Endothelial cell of umbilical vein (primary cell): ENCODE results near the gene SLC25A34. TPM values are rescaled to one million over a fixed set of nuclear protein-coding genes. Genes with fewer than 3 reads are reported as not detected.

Source experiments
- BruUV-seq: library from RNA; stranded (reverse); fragments of 400-500 nt; replicated peaks from 2 replicates; lab custom pipeline; 2021; lab: Mats Ljungman, UMichigan
- CTCF ChIA-PET: fragments of 300-600, 350-600 bp; sonication (Branson Sonifier 250); formaldehyde crosslinking; loops from one replicate; lab custom pipeline; 2021; ENCODE audit warnings: antibody characterized with exemption, inconsistent platforms; lab: Charles Lee
- POLR2A ChIA-PET: fragments of 300-600, 350-600 bp; sonication (Branson Sonifier 250); formaldehyde crosslinking; loops from one replicate; lab custom pipeline; 2021; ENCODE audit warnings: antibody characterized with exemption, inconsistent platforms; lab: Charles Lee
- DNase-seq: peaks from one replicate; pipeline ENCODE4 v3.0.0-alpha.2; 2011; ENCODE audit warnings: low read depth, low spot score
- FAIRE-seq: peaks from 2 replicates; lab custom pipeline; 2011; peaks lifted over from hg19 to GRCh38; lab: Jason Lieb, UNC
- H2AFZ ChIP-seq: 2 replicates; pipeline ENCODE4 v1.6.0; 2012; ENCODE audit warnings: low read depth, low read length, control low read depth, inconsistent platforms
- H3K27ac ChIP-seq: 2 replicates; pipeline ENCODE4 v1.5.1; 2011; ENCODE audit warnings: low read depth, mild to moderate bottlenecking, control low read depth, low read length, moderate library complexity; ENCODE audit not compliant: insufficient read depth
- H3K27me3 ChIP-seq, 2 experiments: 2 replicates each; pipeline versions ENCODE4 v1.6.0 to v1.6.1; 2011; ENCODE audit warnings: low read length in 2 of 2, mixed read lengths in 1 of 2; ENCODE audit not compliant: control insufficient read depth in 2 of 2, insufficient read depth in 2 of 2
- H3K36me3 ChIP-seq, 2 experiments: 2 replicates in 1 of 2; 3 replicates in 1 of 2; pipeline ENCODE4 v1.5.1; 2011; ENCODE audit warnings: low read length in 2 of 2, mild to moderate bottlenecking in 1 of 2, moderate library complexity in 1 of 2; ENCODE audit not compliant: control insufficient read depth in 2 of 2, insufficient read depth in 2 of 2; ENCODE audit errors: extremely low read depth in 1 of 2
- H3K4me1 ChIP-seq: 3 replicates; pipeline ENCODE4 v1.5.1; 2011; ENCODE audit warnings: mild to moderate bottlenecking, low read length; ENCODE audit not compliant: control insufficient read depth, insufficient read depth; ENCODE audit errors: extremely low read depth
- H3K4me2 ChIP-seq: 2 replicates; pipeline ENCODE4 v1.6.1; 2011; ENCODE audit warnings: low read length, control low read depth, mixed read lengths; ENCODE audit not compliant: insufficient read depth
- H3K4me3 ChIP-seq, 3 experiments: fragments of 200-600 bp in 1 of 3; sonication (generic), shearing (Covaris generic) in 1 of 3; replicated peaks in 1 of 3; 2 replicates each; pipeline ENCODE4 v1.5.1; 2011 to 2016; ENCODE audit warnings: control low read depth in 3 of 3, low read length in 3 of 3, mild to moderate bottlenecking in 2 of 3, inconsistent platforms in 1 of 3, low read depth in 1 of 3, moderate library complexity in 1 of 3; ENCODE audit not compliant: insufficient read depth in 1 of 3
- H3K79me2 ChIP-seq: 2 replicates; pipeline ENCODE4 v1.6.0; 2012; ENCODE audit warnings: low read length, inconsistent platforms; ENCODE audit not compliant: control insufficient read depth, insufficient read depth
- H3K9ac ChIP-seq: replicated peaks from 2 replicates; pipeline ENCODE3; 2011; ENCODE audit warnings: low read length, control low read depth; ENCODE audit not compliant: insufficient read depth; ENCODE audit errors: extremely low read depth
- H3K9me1 ChIP-seq: replicated peaks from 3 replicates; pipeline ENCODE4 v1.6.0; 2011; ENCODE audit warnings: mild to moderate bottlenecking, low read length; ENCODE audit not compliant: control insufficient read depth, insufficient read depth; ENCODE audit errors: extremely low read depth
- H3K9me3 ChIP-seq: replicated peaks from 2 replicates; pipeline ENCODE4 v1.5.1; 2012; ENCODE audit warnings: low read length, inconsistent platforms; ENCODE audit not compliant: control insufficient read depth, insufficient read depth
- H4K20me1 ChIP-seq: replicated peaks from 2 replicates; pipeline ENCODE3; 2011; ENCODE audit warnings: mild to moderate bottlenecking, low read length; ENCODE audit not compliant: control insufficient read depth, insufficient read depth; ENCODE audit errors: extremely low read depth
- CTCF ChIP-seq, 2 donors: IDR thresholded peaks; 1 replicate in 1 of 2; 2 replicates in 1 of 2; pipeline ENCODE4 v1.5.1; 2011; ENCODE audit warnings: low read length in 2 of 2, mild to moderate bottlenecking in 2 of 2, moderate library complexity in 2 of 2, control low read depth in 1 of 2, inconsistent platforms in 1 of 2, low read depth in 1 of 2; ENCODE audit not compliant: insufficient read depth in 1 of 2; ENCODE audit errors: extremely low read depth in 1 of 2
- EZH2 ChIP-seq: IDR thresholded peaks from 2 replicates; pipeline ENCODE4 v1.6.1; 2012; ENCODE audit warnings: borderline replicate concordance, low read depth, mild to moderate bottlenecking, moderate library complexity, low read length, inconsistent platforms; ENCODE audit not compliant: severe bottlenecking
- FOS ChIP-seq: IDR thresholded peaks from 2 replicates; pipeline ENCODE4 v1.6.1; 2011; ENCODE audit warnings: mild to moderate bottlenecking, low read length, moderate library complexity, borderline replicate concordance; ENCODE audit not compliant: insufficient read depth
- GATA2 ChIP-seq: IDR thresholded peaks from 2 replicates; pipeline ENCODE4 v1.7.0; 2011; ENCODE audit warnings: low read depth, mild to moderate bottlenecking, moderate library complexity, mixed read lengths, low read length; ENCODE audit not compliant: insufficient read length, insufficient read depth
- JUN ChIP-seq: IDR thresholded peaks from 2 replicates; pipeline ENCODE4 v1.6.1; 2011; ENCODE audit warnings: borderline replicate concordance, low read depth; ENCODE audit not compliant: insufficient read length, insufficient read depth
- MYC ChIP-seq: IDR thresholded peaks from one replicate; pipeline ENCODE4 v1.6.1; 2011; ENCODE audit warnings: mild to moderate bottlenecking, low read depth, low read length
- POLR2A ChIP-seq: IDR thresholded peaks from 2 replicates; pipeline ENCODE4 v1.6.1; 2012; ENCODE audit warnings: low read depth, mild to moderate bottlenecking, control low read depth, low read length
- POLR2AphosphoS5 ChIP-seq: IDR thresholded peaks from 2 replicates; pipeline ENCODE4 v1.6.1; 2012; ENCODE audit warnings: low read depth, mild to moderate bottlenecking, control low read depth, low read length, moderate library complexity; ENCODE audit not compliant: insufficient read depth
- dilution Hi-C: fragments of 300-500 bp; cut with MboI; formaldehyde crosslinking; loops from one replicate; pipeline ENCODE4 v1.15.0; 2019; ENCODE audit warnings: low sequenced_read_pairs; ENCODE audit not compliant: extremely low pct_ligation_motif_present
- intact Hi-C: fragments of 100-400 bp; cut with micrococcal nuclease; formaldehyde crosslinking; loops from one replicate; pipeline ENCODE4 v1.10.0; 2022
- polyA plus RNA-seq, 4 experiments: library from polyadenylated mRNA; depleted of rRNA in 3 of 4; stranded (reverse) in 3 of 4; unstranded in 1 of 4; fragments of >200 nt; gene quantifications; 2 replicates each; pipeline versions ENCODE4 v1.2.1 to v1.2.3, GENCODE V29; 2011 to 2012; ENCODE audit warnings: missing spikeins in 1 of 4
- total RNA-seq: library from RNA; stranded (reverse); gene quantifications from 2 replicates; pipeline ENCODE4 v1.2.3, GENCODE V29; 2021
- TF ChIP-seq, protein P1 (sequence below): IDR thresholded peaks from 2 replicates; pipeline ENCODE4 v1.6.1; 2011; ENCODE audit not compliant: insufficient read depth, insufficient read length

The SLC25A34 gene
- total and polyA plus RNA-seq, 2 donors (not counting 3 experiments of a cell fraction or from before 2014, with no cell fraction given): 0.90 to 1.1 TPM

DNA sequence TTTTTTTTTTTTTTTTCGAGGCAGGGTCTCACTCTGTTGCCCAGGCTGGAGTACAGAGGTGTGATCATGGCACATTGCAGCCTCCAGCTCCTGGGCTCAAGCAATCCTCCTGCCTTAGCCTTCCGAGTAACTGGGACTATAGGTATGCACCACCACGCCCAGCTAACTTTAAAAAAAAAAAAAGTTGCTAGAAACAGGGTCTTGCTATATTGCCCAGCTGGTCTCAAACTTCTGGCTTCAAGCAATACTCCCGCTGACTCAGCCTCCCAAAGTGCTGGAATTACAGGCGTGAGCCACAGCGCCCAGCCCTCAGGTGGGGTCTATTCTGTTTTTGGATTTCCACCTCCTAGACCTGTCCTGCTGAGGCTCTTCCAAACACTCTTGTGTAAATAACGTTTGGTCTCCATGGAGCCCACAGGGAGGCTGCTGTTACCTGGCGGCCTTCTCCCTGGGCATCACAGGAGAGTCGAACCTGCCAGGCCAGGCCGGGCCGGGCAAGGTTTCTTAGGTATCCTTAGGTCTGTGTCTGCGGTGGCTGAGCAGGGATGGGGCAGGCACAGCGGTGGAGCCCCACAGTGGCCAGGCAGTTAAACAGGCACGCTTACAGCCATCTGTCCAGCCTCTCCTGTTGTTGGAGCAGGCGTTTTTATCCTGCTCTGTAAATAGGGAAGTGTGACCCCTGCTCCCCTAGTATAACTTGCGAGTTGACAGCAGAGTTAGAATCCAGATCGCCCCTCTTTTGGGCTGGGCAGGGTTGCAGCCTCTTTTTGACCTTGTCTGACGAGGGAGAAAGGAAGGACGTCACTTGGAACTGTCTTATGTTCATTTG, 33.1 kb upstream of the SLC25A34 start:
- TF ChIP-seq EZH2: no peak
- peak; percentile 7 to 38 for TF ChIP-seq CTCF (IDR thresholded peaks at IDR 0.05; ENCODE audit: extremely low read depth in 1 of 2, insufficient read depth in 1 of 2, low read depth in 1 of 2, low read length in 2 of 2)
- FAIRE-seq: no peak
- POLR2A ChIA-PET: no interaction called here

GRCh38 chr1:15703562-15703961, 32.5 kb upstream of the SLC25A34 start:
- Histone ChIP-seq H3K4me3 (no peak overlapping the region), H2AFZ (no peak overlapping the region), H3K9ac (no peak overlapping the region), H3K4me1 (no peaks in the 10 kb centered on the region), H3K36me3 (peaks cover 0 to 4% of the 10 kb centered on the region in 2 experiments), H3K27ac (peak overlapping the region; percentile 13), H3K27me3 (no peaks in the 10 kb centered on the region), H3K9me3 (no peaks in the 10 kb centered on the region), H3K4me2 (no peak overlapping the region), H3K79me2 (peaks cover 37% of the 10 kb centered on the region), H4K20me1 (peaks cover 2% of the 10 kb centered on the region), H3K9me1 (no peaks in the 10 kb centered on the region)
- ChIA-PET POLR2A (no interaction called here), CTCF (interaction anchor here (0.9 kb wide), 1 partner anchor 11 kb away, joined by 3 read pairs; no protein-coding TSS in a partner anchor)
- no peak for TF ChIP-seq CTCF (IDR thresholded peaks at IDR 0.05; ENCODE audit: extremely low read depth in 1 of 2, insufficient read depth in 1 of 2, low read depth in 1 of 2, low read length in 2 of 2)
- TF ChIP-seq MYC: no peak
- no peak for TF ChIP-seq EZH2
- no peak for TF ChIP-seq POLR2AphosphoS5
- TF ChIP-seq POLR2A: no peak
- no peak for TF ChIP-seq GATA2
- no peak for TF ChIP-seq FOS
- TF ChIP-seq, protein P1, sequence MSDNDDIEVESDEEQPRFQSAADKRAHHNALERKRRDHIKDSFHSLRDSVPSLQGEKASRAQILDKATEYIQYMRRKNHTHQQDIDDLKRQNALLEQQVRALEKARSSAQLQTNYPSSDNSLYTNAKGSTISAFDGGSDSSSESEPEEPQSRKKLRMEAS: no peak
- TF ChIP-seq JUN: no peak
- DNase-seq: peak; percentile 56
- dilution Hi-C loops: no loop called here
- no TSS peak for BruUV-seq
- intact Hi-C loops: no loop called here
- FAIRE-seq: peak; percentile 35

More for the DNA sequence above, 33.1 kb upstream of the SLC25A34 start:
- no peak overlapping the region for H3K4me2 ChIP-seq
- DNase-seq: peak; percentile 39
- peaks cover 38% of the 10 kb centered on the region for H3K79me2 ChIP-seq
- peaks cover 0 to 4% of the 10 kb centered on the region in 2 experiments for H3K36me3 ChIP-seq
- CTCF ChIA-PET: interaction anchor here (1.4 kb wide), 1 partner anchor 18 kb away, joined by 3 read pairs; no protein-coding TSS in a partner anchor
- no peak overlapping the region for H3K4me3 ChIP-seq
- no TSS peak for BruUV-seq
- H4K20me1 ChIP-seq: peaks cover 2% of the 10 kb centered on the region
- no peaks in the 10 kb centered on the region for H3K27me3 ChIP-seq
- H3K27ac ChIP-seq: no peak overlapping the region
- H3K9me1 ChIP-seq: no peaks in the 10 kb centered on the region
- H3K4me1 ChIP-seq: no peaks in the 10 kb centered on the region
- dilution Hi-C loops: no loop called here
- no peaks in the 10 kb centered on the region for H3K9me3 ChIP-seq
- H3K9ac ChIP-seq: no peak overlapping the region
- intact Hi-C loops: no loop called here
- no peak overlapping the region for H2AFZ ChIP-seq
